Osteoblast (primary cell): Measurements from ENCODE around the gene FILIP1L. TPM values are rescaled to one million over a fixed set of nuclear protein-coding genes. Genes with fewer than 3 reads are reported as not detected.

Experiments used
- DNase-seq: peaks from one replicate; pipeline ENCODE4 v3.0.0; 2011; ENCODE audit warnings: low spot score, mixed read lengths; ENCODE audit not compliant: insufficient read length; ENCODE audit errors: missing footprints
- H2AFZ ChIP-seq: 2 replicates; pipeline ENCODE4 v1.6.0; 2011; ENCODE audit warnings: mild to moderate bottlenecking, low read length
- H3K27ac ChIP-seq: 2 replicates; pipeline ENCODE4 v1.5.1; 2011; ENCODE audit warnings: mild to moderate bottlenecking, low read depth, low read length, moderate library complexity
- H3K27me3 ChIP-seq: 2 replicates; pipeline ENCODE4 v1.6.0; 2012; ENCODE audit warnings: mild to moderate bottlenecking, control low read depth, inconsistent platforms, low read length, moderate library complexity; ENCODE audit not compliant: insufficient read depth
- H3K36me3 ChIP-seq: 2 replicates; pipeline ENCODE4 v1.5.1; 2011; ENCODE audit warnings: mild to moderate bottlenecking, low read length, control low read depth, moderate library complexity; ENCODE audit not compliant: insufficient read depth
- H3K4me1 ChIP-seq: 2 replicates; pipeline ENCODE4 v1.5.1; 2011; ENCODE audit warnings: mild to moderate bottlenecking, low read length, control low read depth, moderate library complexity; ENCODE audit not compliant: insufficient read depth
- H3K4me2 ChIP-seq: 2 replicates; pipeline ENCODE4 v1.6.0; 2011; ENCODE audit warnings: mild to moderate bottlenecking, low read length; ENCODE audit not compliant: insufficient read depth
- H3K4me3 ChIP-seq: fragments of 200-600 bp; sonication (generic); 3 replicates; pipeline ENCODE4 v1.5.1; 2012; ENCODE audit warnings: mild to moderate bottlenecking, low read length, inconsistent platforms; ENCODE audit not compliant: insufficient read depth
- H3K79me2 ChIP-seq: 2 replicates; pipeline ENCODE4 v1.6.0; 2012; ENCODE audit warnings: mild to moderate bottlenecking, low read length, control low read depth, inconsistent platforms; ENCODE audit not compliant: insufficient read depth
- H3K9me3 ChIP-seq: 2 replicates; pipeline ENCODE4 v1.5.1; 2011; ENCODE audit warnings: low read depth, low read length, control low read depth
- H4K20me1 ChIP-seq: 2 replicates; pipeline ENCODE4 v1.6.0; 2012; ENCODE audit warnings: mild to moderate bottlenecking, low read length, control low read depth; ENCODE audit not compliant: insufficient read depth
- CTCF ChIP-seq: IDR thresholded peaks from 2 replicates; pipeline ENCODE4 v1.5.1; 2011; ENCODE audit warnings: mild to moderate bottlenecking, low read depth, low read length, moderate library complexity; ENCODE audit errors: extremely low read depth
- total RNA-seq: library from RNA; depleted of rRNA; stranded (reverse); fragments of >200 nt; gene quantifications from 2 replicates; pipeline ENCODE4 v1.2.3, GENCODE V29; 2012

Gene FILIP1L
- total RNA-seq, 1 donor: 5.8 TPM

- Histone ChIP-seq H3K4me3 (no peak overlapping the region), H3K27ac (no peak overlapping the region), H3K9me3 (no peaks in the 10 kb centered on the region), H3K79me2 (peaks cover 16% of the 10 kb centered on the region), H3K4me1 (peaks cover 20% of the 10 kb centered on the region), H4K20me1 (peaks cover 5% of the 10 kb centered on the region), H2AFZ (no peak overlapping the region), H3K4me2 (no peak overlapping the region), H3K27me3 (no peaks in the 10 kb centered on the region), H3K36me3 (no peaks in the 10 kb centered on the region)
- no peak for TF ChIP-seq CTCF
- DNase-seq: no peak
Observed at GRCh38 chr3:99839613-99840012, 274.7 kb downstream of the FILIP1L start.

- TF ChIP-seq CTCF: no peak
- Histone ChIP-seq H3K4me3 (no peak overlapping the region), H3K79me2 (peaks cover 18% of the 10 kb centered on the region), H3K4me2 (no peak overlapping the region), H3K9me3 (no peaks in the 10 kb centered on the region), H3K27ac (no peak overlapping the region), H3K36me3 (no peaks in the 10 kb centered on the region), H3K4me1 (peaks cover 12% of the 10 kb centered on the region), H4K20me1 (peaks cover 5% of the 10 kb centered on the region), H2AFZ (no peak overlapping the region), H3K27me3 (no peaks in the 10 kb centered on the region)
- no peak for DNase-seq
Observed at GRCh38 chr3:99838755-99839154, 275.5 kb downstream of the FILIP1L start.

GRCh38 chr3:99837715-99838114 lies 276.6 kb downstream of the FILIP1L start:
- peaks cover 5% of the 10 kb centered on the region for H4K20me1 ChIP-seq
- H3K4me1 ChIP-seq: peaks cover 11% of the 10 kb centered on the region
- H3K27me3 ChIP-seq: no peaks in the 10 kb centered on the region
- no peak overlapping the region for H3K4me3 ChIP-seq
- H3K79me2 ChIP-seq: peaks cover 20% of the 10 kb centered on the region
- no peaks in the 10 kb centered on the region for H3K9me3 ChIP-seq
- no peak for TF ChIP-seq CTCF
- no peaks in the 10 kb centered on the region for H3K36me3 ChIP-seq
- H2AFZ ChIP-seq: no peak overlapping the region
- no peak overlapping the region for H3K4me2 ChIP-seq
- no peak overlapping the region for H3K27ac ChIP-seq
- DNase-seq: no peak

GRCh38 chr3:99836681-99837080 lies 277.6 kb downstream of the FILIP1L start:
- DNase-seq: no peak
- peaks cover 10% of the 10 kb centered on the region for H3K4me1 ChIP-seq
- no peaks in the 10 kb centered on the region for H3K27me3 ChIP-seq
- H3K4me3 ChIP-seq: no peak overlapping the region
- TF ChIP-seq CTCF: no peak
- no peak overlapping the region for H3K27ac ChIP-seq
- H4K20me1 ChIP-seq: peaks cover 5% of the 10 kb centered on the region
- no peaks in the 10 kb centered on the region for H3K9me3 ChIP-seq
- no peak overlapping the region for H2AFZ ChIP-seq
- H3K79me2 ChIP-seq: peaks cover 20% of the 10 kb centered on the region
- no peak overlapping the region for H3K4me2 ChIP-seq
- no peaks in the 10 kb centered on the region for H3K36me3 ChIP-seq
